ENCODE results near the gene EMC9.

- TF ChIP-seq CTCF (IDR thresholded peaks at IDR 0.05) (no peak), POLR2A (IDR thresholded peaks at IDR 0.05) (no peak), EP300 (IDR thresholded peaks at IDR 0.05) (no peak), POLR2AphosphoS5 (IDR thresholded peaks at IDR 0.05) (no peak)
These were observed 46.5 kb downstream of the EMC9 start for GRCh38 chr14:24094841-24095270.

Measured in gastroesophageal sphincter (tissue), 3 donors.